T-cell (primary cell): Measurements from ENCODE around the gene ATP2A1. TPM values are rescaled to one million over a fixed set of nuclear protein-coding genes. Genes with fewer than 3 reads are reported as not detected.
A peak's percentile ranks its signal among the peaks of the same experiment; 100 is the strongest.

ENCODE experiments used
- ATAC-seq, 4 experiments: fragments of 200-7000 bp in 3 of 4; fragments of 150-1000 bp in 1 of 4; cut with Tn5 transposase; replicated peaks in 1 of 4; 1 replicate in 3 of 4; 2 replicates in 1 of 4; pipeline ENCODE4 v1.10.0; 2021; ENCODE audit warnings: moderate library complexity in 3 of 4, mild to moderate bottlenecking in 2 of 4, moderate number of reproducible peaks in 1 of 4
- CTCF ChIA-PET, 2 donors: fragments of 300-600 bp; sonication (Branson Sonifier 250); formaldehyde crosslinking; loops; one replicate each; lab custom pipeline; 2022; ENCODE audit warnings: antibody characterized with exemption in 2 of 2; lab: Charles Lee
- POLR2A ChIA-PET, 2 donors: fragments of 300-600 bp; sonication (Branson Sonifier 250); formaldehyde crosslinking; loops; one replicate each; lab custom pipeline; 2022; ENCODE audit warnings: antibody characterized with exemption in 2 of 2; lab: Charles Lee
- DNase-seq, 35 experiments: peaks; one replicate each; pipeline versions ENCODE4 v3.0.0 to v3.0.0-alpha.2; 2013 to 2023
- H3K27ac ChIP-seq: one replicate; pipeline ENCODE4 v1.5.1; 2013; ENCODE audit warnings: low read length
- H3K27me3 ChIP-seq, 2 experiments: replicated peaks in 1 of 2; 1 replicate in 1 of 2; 2 replicates in 1 of 2; pipeline versions ENCODE4 v1.6.1 to v1.7.0; 2013; ENCODE audit warnings: low read length in 1 of 2, mixed read lengths in 1 of 2; ENCODE audit not compliant: control insufficient read depth in 2 of 2, insufficient read depth in 2 of 2; ENCODE audit errors: extremely low read depth in 1 of 2
- H3K36me3 ChIP-seq, 2 donors: 1 replicate in 1 of 2; 2 replicates in 1 of 2; pipeline versions ENCODE4 v1.6.1 to v1.7.0; 2013; ENCODE audit warnings: low read length in 1 of 2; ENCODE audit not compliant: control insufficient read depth in 2 of 2, insufficient read depth in 1 of 2; ENCODE audit errors: extremely low read depth in 1 of 2
- H3K4me1 ChIP-seq, 2 experiments: 1 replicate in 1 of 2; 2 replicates in 1 of 2; pipeline versions ENCODE4 v1.6.1 to v1.7.0; 2013; ENCODE audit warnings: low read length in 2 of 2, mixed read lengths in 1 of 2; ENCODE audit not compliant: insufficient read depth in 2 of 2, control insufficient read depth in 1 of 2; ENCODE audit errors: extremely low read depth in 1 of 2
- H3K4me3 ChIP-seq, 2 donors: 1 replicate in 1 of 2; 2 replicates in 1 of 2; pipeline versions ENCODE4 v1.5.1 to v1.7.0; 2013; ENCODE audit warnings: mild to moderate bottlenecking in 2 of 2, low read length in 1 of 2, moderate library complexity in 1 of 2; ENCODE audit not compliant: control insufficient read depth in 1 of 2; ENCODE audit errors: extremely low read depth in 1 of 2
- H3K9me3 ChIP-seq: 2 replicates; pipeline ENCODE4 v1.7.0; 2013
- H3K27ac Mint-ChIP-seq, 2 donors: one replicate each; pipeline ENCODE4 v1.8.0; 2020 to 2021; ENCODE audit warnings: mild to moderate bottlenecking in 2 of 2, mixed read lengths in 2 of 2
- H3K27me3 Mint-ChIP-seq, 2 donors: one replicate each; pipeline ENCODE4 v1.8.0; 2021 to 2022; ENCODE audit warnings: mixed read lengths in 2 of 2
- H3K36me3 Mint-ChIP-seq: one replicate; pipeline ENCODE4 v1.8.0; 2021; ENCODE audit warnings: mixed read lengths
- H3K4me1 Mint-ChIP-seq, 3 donors: one replicate each; pipeline ENCODE4 v1.8.0; 2020 to 2022; ENCODE audit warnings: mixed read lengths in 3 of 3, mild to moderate bottlenecking in 1 of 3
- H3K4me3 Mint-ChIP-seq, 3 donors: one replicate each; pipeline ENCODE4 v1.8.0; 2020 to 2022; ENCODE audit warnings: mild to moderate bottlenecking in 3 of 3, mixed read lengths in 3 of 3, moderate library complexity in 3 of 3
- H3K9me3 Mint-ChIP-seq, 3 donors: one replicate each; pipeline ENCODE4 v1.8.0; 2020 to 2022; ENCODE audit warnings: mixed read lengths in 3 of 3
- WGBS: methylation state at CpG from one replicate; pipeline ENCODE4 v1.1.5; 2013; ENCODE audit warnings: missing lambda C conversion rate; ENCODE audit not compliant: insufficient coverage; 5-methylcytosine and 5-hydroxymethylcytosine counted together
- total RNA-seq, 35 experiments: library from RNA in 6 of 35; stranded (reverse) in 6 of 35; fragments of 120-200 nt in 1 of 35; gene quantifications; one replicate each; pipeline versions ENCODE4 v1.2.1 to v1.2.4 and lab custom pipeline; 2013 to 2026

The ATP2A1 gene
- total RNA-seq, 5 donors from 2014 or later (not counting 1 experiment from before 2014, with no cell fraction given) = 0.82 to 1.6 (median 0.95) TPM

DNA sequence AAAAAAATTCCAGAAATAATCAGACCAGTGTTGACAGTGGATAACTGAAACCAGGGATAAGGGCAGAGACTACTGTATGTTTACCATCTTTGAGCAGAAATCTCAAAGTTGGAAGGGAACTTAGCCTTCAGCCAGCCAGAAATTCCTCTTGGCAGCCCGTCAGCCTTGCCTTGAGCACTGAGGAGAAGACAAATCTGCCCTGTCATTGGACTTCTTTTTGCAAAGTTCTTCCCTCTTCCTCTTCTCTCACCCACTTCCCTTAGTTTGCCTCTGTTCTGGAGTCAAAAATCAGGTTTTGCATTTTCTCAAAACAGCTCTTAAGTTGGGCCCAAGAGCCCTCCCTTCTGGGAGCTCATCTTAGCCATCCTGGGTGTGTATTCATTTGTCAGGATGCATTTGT, 38.4 kb upstream of the ATP2A1 start:
- peak overlapping the region; percentile 17 to 62 for H3K27ac Mint-ChIP-seq
- Histone ChIP-seq H3K9me3 (no peaks in the 10 kb centered on the region), H3K4me3 (no peak overlapping the region), H3K4me1 (peaks cover 2 to 4% of the 10 kb centered on the region in 2 experiments), H3K27ac (no peak overlapping the region), H3K27me3 (no peaks in the 10 kb centered on the region), H3K36me3 (peaks cover 16 to 62% of the 10 kb centered on the region in 2 donors)
- no peak for ATAC-seq
- peaks cover 8 to 12% (median 10%) of the 10 kb centered on the region in 3 donors for H3K4me1 Mint-ChIP-seq
- no peak overlapping the region for H3K4me3 Mint-ChIP-seq
- H3K36me3 Mint-ChIP-seq = peaks cover 14% of the 10 kb centered on the region
- CTCF ChIA-PET = no interaction called here
- POLR2A ChIA-PET = no interaction called here
- DNase-seq = no peak
- WGBS = 0% methylated on average over 1 of the region's 1 CpG
- H3K27me3 Mint-ChIP-seq = no peaks in the 10 kb centered on the region
- H3K9me3 Mint-ChIP-seq = no peaks in the 10 kb centered on the region

DNA sequence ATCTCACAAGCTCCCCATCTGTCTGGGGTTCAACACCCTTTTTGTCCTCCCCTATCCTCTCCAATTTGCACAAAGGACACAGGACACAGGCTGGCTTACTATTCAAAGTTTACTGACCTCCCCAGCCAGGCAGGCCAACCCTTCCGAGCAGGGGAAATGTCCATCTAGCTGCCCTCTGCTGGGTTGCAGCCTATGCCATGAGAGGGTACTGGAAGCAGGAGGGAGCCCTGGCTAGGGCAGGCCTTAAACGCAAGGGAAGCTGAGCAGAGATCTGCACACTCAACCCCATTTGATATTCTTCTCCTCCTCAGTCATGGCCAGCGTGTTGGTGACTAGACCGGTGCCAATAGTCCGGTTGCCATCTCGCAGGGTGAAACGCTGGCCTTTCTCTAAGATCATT, 35.6 kb upstream of the ATP2A1 start:
- 100% methylated on average over 1 of the region's 7 CpGs for WGBS
- Mint-ChIP-seq H3K4me3 (no peak overlapping the region), H3K9me3 (no peaks in the 10 kb centered on the region), H3K27me3 (no peaks in the 10 kb centered on the region), H3K27ac (peak overlapping the region; percentile 15 to 25), H3K4me1 (peaks cover 25 to 34% (median 30%) of the 10 kb centered on the region in 3 donors), H3K36me3 (peaks cover 14% of the 10 kb centered on the region)
- Histone ChIP-seq H3K27ac (no peak overlapping the region), H3K4me3 (no peak overlapping the region), H3K36me3 (peaks cover 12 to 40% of the 10 kb centered on the region in 2 donors), H3K9me3 (no peaks in the 10 kb centered on the region), H3K27me3 (no peaks in the 10 kb centered on the region), H3K4me1 (peaks cover 14 to 26% of the 10 kb centered on the region in 2 experiments)
- ATAC-seq = no peak
- POLR2A ChIA-PET = interaction anchor here in 1 of 2 donors (0.9 kb wide), 1 partner anchor 13 kb away, joined by 3 read pairs; no protein-coding TSS in a partner anchor
- DNase-seq = no peak
- CTCF ChIA-PET = no interaction called here

DNA sequence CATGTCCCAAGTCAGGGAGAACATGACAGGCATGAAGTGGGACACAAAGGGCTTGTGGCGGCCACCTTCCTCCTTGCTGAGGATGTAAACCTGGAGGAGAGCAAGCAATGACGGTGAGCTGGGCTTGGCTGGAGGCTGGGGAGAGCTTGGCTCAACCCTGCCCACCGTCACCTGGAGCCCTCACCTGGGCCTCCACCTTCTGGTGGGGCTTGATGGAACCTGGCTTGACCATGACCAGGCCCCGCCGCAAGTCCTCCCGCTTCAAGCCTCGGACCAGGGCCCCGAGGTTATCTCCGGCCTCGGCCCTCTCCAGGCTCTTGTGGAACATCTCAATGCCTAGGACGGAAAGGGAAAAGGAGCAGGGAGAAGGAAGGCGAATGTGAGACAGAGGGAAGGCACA, 34.5 kb upstream of the ATP2A1 start:
- Mint-ChIP-seq H3K4me3 (peak overlapping the region in 1 of 3 donors; percentile 95), H3K9me3 (no peaks in the 10 kb centered on the region), H3K4me1 (peaks cover 20 to 34% (median 30%) of the 10 kb centered on the region in 3 donors), H3K27ac (no peak overlapping the region), H3K36me3 (peaks cover 10% of the 10 kb centered on the region), H3K27me3 (no peaks in the 10 kb centered on the region)
- 100% methylated on average over 9 of the region's 12 CpGs for WGBS
- Histone ChIP-seq H3K9me3 (no peaks in the 10 kb centered on the region), H3K36me3 (peaks cover 12 to 32% of the 10 kb centered on the region in 2 donors), H3K27me3 (no peaks in the 10 kb centered on the region), H3K27ac (no peak overlapping the region), H3K4me3 (no peak overlapping the region), H3K4me1 (peaks cover 14 to 29% of the 10 kb centered on the region in 2 experiments)
- ATAC-seq (no peak), DNase-seq (no peak)
- ChIA-PET POLR2A (no interaction called here), CTCF (no interaction called here)

DNA sequence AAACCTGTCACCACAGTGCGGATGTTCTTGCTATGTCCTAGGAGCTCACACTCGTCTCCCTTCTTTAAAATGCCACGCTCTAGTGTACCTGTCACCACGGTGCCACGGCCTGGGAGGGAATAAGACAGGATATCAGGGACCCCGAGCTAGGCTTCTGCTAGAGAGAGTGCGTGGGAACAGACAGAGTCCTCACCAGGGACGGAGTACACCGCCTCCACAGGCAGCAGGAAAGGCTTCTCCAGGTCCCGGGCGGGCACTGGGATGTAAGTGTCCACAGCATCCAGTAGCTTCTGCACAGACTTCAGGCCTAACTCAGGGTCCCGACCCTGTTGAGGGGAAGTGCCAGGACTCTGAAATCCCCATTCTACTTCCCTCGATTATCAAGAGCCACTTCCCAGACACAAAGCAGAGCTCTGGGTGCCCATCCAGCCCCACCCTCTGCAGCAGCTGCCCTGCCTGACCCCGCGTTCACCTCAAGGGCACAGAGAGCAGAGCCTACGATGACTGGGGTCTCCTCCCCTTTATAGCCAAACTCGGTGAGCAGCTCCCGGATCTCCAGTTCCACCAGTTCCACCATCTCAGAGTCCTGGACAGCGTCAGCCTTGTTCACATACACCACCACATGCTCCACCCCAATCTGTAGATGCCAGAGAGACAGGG, 33.9 kb upstream of the ATP2A1 start:
- Histone ChIP-seq H3K27ac (no peak overlapping the region), H3K4me3 (no peak overlapping the region), H3K27me3 (no peaks in the 10 kb centered on the region), H3K4me1 (peaks cover 14 to 29% of the 10 kb centered on the region in 2 experiments), H3K36me3 (peaks cover 12 to 32% of the 10 kb centered on the region in 2 donors), H3K9me3 (no peaks in the 10 kb centered on the region)
- 95% methylated on average over 19 of the region's 19 CpGs for WGBS
- Mint-ChIP-seq H3K27me3 (no peaks in the 10 kb centered on the region), H3K36me3 (peaks cover 10% of the 10 kb centered on the region), H3K9me3 (no peaks in the 10 kb centered on the region), H3K4me3 (peak overlapping the region; percentile 93 to 95 (median 94)), H3K4me1 (peaks cover 20 to 37% (median 30%) of the 10 kb centered on the region in 3 donors), H3K27ac (peak overlapping the region in 1 of 2 donors; percentile 39)
- ATAC-seq = no peak
- ChIA-PET CTCF (no interaction called here), POLR2A (interaction anchor here in 1 of 2 donors (0.5 to 0.6 kb wide), 3 partner anchors 12 to 16 kb away, joined by 5 to 16 read pairs (median 6); no protein-coding TSS in a partner anchor)
- DNase-seq = no peak

DNA sequence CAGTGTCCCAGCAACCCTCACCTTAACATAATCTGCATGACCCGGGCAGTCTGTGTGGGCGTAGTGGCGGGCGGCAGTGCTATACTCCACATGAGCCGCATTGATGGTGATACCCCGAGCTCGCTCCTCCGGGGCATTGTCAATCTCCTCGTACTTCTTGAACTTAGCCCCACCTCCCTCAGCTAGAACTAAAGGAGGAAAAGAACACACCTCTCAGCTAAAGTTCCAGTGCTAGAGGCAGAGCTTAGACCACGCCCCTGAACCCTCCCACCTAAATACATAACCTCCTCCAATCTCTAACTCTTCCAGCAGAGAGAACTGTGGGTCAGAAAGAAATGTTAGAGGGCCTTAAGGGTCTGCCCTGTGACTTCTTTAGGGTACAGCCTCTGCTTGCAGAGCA, 33.0 kb upstream of the ATP2A1 start:
- no peak for ATAC-seq
- Histone ChIP-seq H3K4me1 (peaks cover 14 to 29% of the 10 kb centered on the region in 2 experiments), H3K4me3 (peak overlapping the region; percentile 82 to 95), H3K27me3 (no peaks in the 10 kb centered on the region), H3K27ac (peak overlapping the region; percentile 71), H3K36me3 (peaks cover 12 to 32% of the 10 kb centered on the region in 2 donors), H3K9me3 (no peaks in the 10 kb centered on the region)
- CTCF ChIA-PET = interaction anchor here in 1 of 2 donors (2.0 kb wide), 1 partner anchor 23 kb away, joined by 7 read pairs; the partner anchor contains the start of gene ATXN2L
- no peaks in the 10 kb centered on the region for H3K27me3 Mint-ChIP-seq
- WGBS = 55% methylated on average over 9 of the region's 10 CpGs
- H3K4me1 Mint-ChIP-seq = peaks cover 20 to 37% (median 30%) of the 10 kb centered on the region in 3 donors
- peak in 3 of 35 experiments; percentile 9 to 48 (median 16) for DNase-seq
- peaks cover 10% of the 10 kb centered on the region for H3K36me3 Mint-ChIP-seq
- H3K4me3 Mint-ChIP-seq = peak overlapping the region; percentile 93 to 95 (median 94)
- peak overlapping the region; percentile 39 to 89 for H3K27ac Mint-ChIP-seq
- H3K9me3 Mint-ChIP-seq = no peaks in the 10 kb centered on the region
- POLR2A ChIA-PET = interaction anchor here in 1 of 2 donors (0.5 kb wide), 1 partner anchor 65 kb away, joined by 4 read pairs; no protein-coding TSS in a partner anchor

DNA sequence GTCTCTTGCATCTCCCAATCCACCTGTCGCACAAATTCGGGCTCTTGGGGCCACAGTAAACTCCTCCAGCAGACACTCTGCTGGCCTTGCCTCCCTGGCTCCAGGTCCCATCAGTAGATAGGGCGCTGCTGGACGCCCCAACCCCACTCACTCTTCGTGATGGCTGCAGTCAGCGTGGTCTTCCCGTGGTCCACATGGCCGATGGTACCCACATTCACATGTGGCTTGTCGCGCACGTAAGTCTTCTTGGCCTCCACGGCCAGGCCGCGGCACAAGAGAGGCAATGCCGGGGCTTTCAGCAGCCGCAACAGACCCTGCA, 32.6 kb upstream of the ATP2A1 start:
- H3K27me3 ChIP-seq = no peaks in the 10 kb centered on the region
- DNase-seq (no peak), ATAC-seq (no peak)
- Mint-ChIP-seq H3K4me1 (peaks cover 20 to 37% (median 30%) of the 10 kb centered on the region in 3 donors), H3K27me3 (no peaks in the 10 kb centered on the region), H3K9me3 (no peaks in the 10 kb centered on the region), H3K36me3 (peaks cover 10% of the 10 kb centered on the region), H3K4me3 (peak overlapping the region; percentile 93 to 95 (median 94)), H3K27ac (peak overlapping the region; percentile 89 to 96)
- under 1% methylated on average over 16 of the region's 16 CpGs for WGBS
- H3K4me1 ChIP-seq = peaks cover 14 to 29% of the 10 kb centered on the region in 2 experiments
- peak overlapping the region; percentile 82 to 95 for H3K4me3 ChIP-seq
- peaks cover 12 to 32% of the 10 kb centered on the region in 2 donors for H3K36me3 ChIP-seq
- ChIA-PET POLR2A (no interaction called here), CTCF (interaction anchor here in 1 of 2 donors (1.2 to 2.0 kb wide), 5 partner anchors 17 to 143 kb away, joined by 3 to 13 read pairs (median 7); partner anchors contain the start of genes ATXN2L and NFATC2IP)
- no peaks in the 10 kb centered on the region for H3K9me3 ChIP-seq
- H3K27ac ChIP-seq = peak overlapping the region; percentile 71
